ENCODE data around the gene ARPC1A.

ARPC1A gene

GRCh38 chr7:99390941-99391602 lies 65.4 kb downstream of the ARPC1A start:
- DNase-seq (ENCODE audit: low spot score): no peak

- no peak for DNase-seq (ENCODE audit: low spot score)
These were observed 66.3 kb downstream of the ARPC1A start for GRCh38 chr7:99392046-99392445.

GRCh38 chr7:99392659-99393354 lies 67.1 kb downstream of the ARPC1A start:
- DNase-seq (ENCODE audit: low spot score): peak; percentile 87

GRCh38 chr7:99393355-99394187 lies 67.9 kb downstream of the ARPC1A start:
- peak; percentile 89 for DNase-seq (ENCODE audit: low spot score)

- DNase-seq (ENCODE audit: low spot score): no peak
These were observed 68.4 kb downstream of the ARPC1A start for GRCh38 chr7:99394188-99394502.

- no peak for DNase-seq (ENCODE audit: low spot score)
These were observed 70.1 kb downstream of the ARPC1A start for GRCh38 chr7:99395616-99396327.

- no peak for DNase-seq (ENCODE audit: low spot score)
These were observed 71.0 kb downstream of the ARPC1A start for GRCh38 chr7:99396418-99397296.

GRCh38 chr7:99397297-99397983 lies 71.7 kb downstream of the ARPC1A start:
- no peak for DNase-seq (ENCODE audit: low spot score)

GRCh38 chr7:99398891-99399445 lies 73.3 kb downstream of the ARPC1A start:
- no peak for DNase-seq (ENCODE audit: low spot score)

- no peak for DNase-seq (ENCODE audit: low spot score)
These were observed 73.9 kb downstream of the ARPC1A start for GRCh38 chr7:99399597-99399996.

- no peak for DNase-seq (ENCODE audit: low spot score)
These were observed 77.2 kb downstream of the ARPC1A start for GRCh38 chr7:99402854-99403253.

GRCh38 chr7:99403764-99404163 lies 78.1 kb downstream of the ARPC1A start:
- no peak for DNase-seq (ENCODE audit: low spot score)

- no peak for DNase-seq (ENCODE audit: low spot score)
These were observed 78.7 kb downstream of the ARPC1A start for GRCh38 chr7:99404235-99404976.

- DNase-seq (ENCODE audit: low spot score): no peak
These were observed 79.3 kb downstream of the ARPC1A start for GRCh38 chr7:99404977-99405320.

- DNase-seq (ENCODE audit: low spot score): no peak
These were observed 80.9 kb downstream of the ARPC1A start for GRCh38 chr7:99406557-99406956.

- DNase-seq (ENCODE audit: low spot score): no peak
These were observed 82.2 kb downstream of the ARPC1A start for GRCh38 chr7:99407872-99408378.

- DNase-seq (ENCODE audit: low spot score): peak; percentile 93
These were observed 82.9 kb downstream of the ARPC1A start, which contains the start of the genes BUD31 and PDAP1 for GRCh38 chr7:99408379-99409191. Gene BUD31, plus strand, starts transcription at chr7:99408969. Its CDS starts 2,124 bp downstream, at chr7:99411093. Gene PDAP1, minus strand, starts transcription at chr7:99408597. Its CDS starts 49 bp downstream, at chr7:99408548.

GRCh38 chr7:99409192-99409572 lies 83.5 kb downstream of the ARPC1A start:
- DNase-seq (ENCODE audit: low spot score): no peak

- DNase-seq (ENCODE audit: low spot score): no peak
These were observed 84.1 kb downstream of the ARPC1A start for GRCh38 chr7:99409806-99410205.

Measured in iPS-NIHi11 (cell line).